Esophagus squamous epithelium (tissue), 5 donors: ENCODE data around the gene TBX3. TPM values are rescaled to one million over a fixed set of nuclear protein-coding genes. Genes with fewer than 3 reads are reported as not detected.

Source experiments
- DNase-seq: peaks from one replicate; lab custom pipeline; 2025; lab: John Stamatoyannopoulos, UW
- H3K27ac ChIP-seq, 4 donors: fragments of 200-600 bp; sonication (generic); one replicate each; pipeline ENCODE4 v1.5.1; 2016 to 2019; ENCODE audit warnings: mild to moderate bottlenecking in 1 of 4
- H3K27me3 ChIP-seq, 4 donors: fragments of 200-600 bp; sonication (generic); 1 replicate in 3 of 4; 2 replicates in 1 of 4; pipeline versions ENCODE4 v1.5.1 to v1.6.0; 2017 to 2021; ENCODE audit warnings: antibody characterized with exemption in 1 of 4
- H3K36me3 ChIP-seq, 3 donors: fragments of 200-600 bp; sonication (generic); one replicate each; pipeline ENCODE4 v1.5.1; 2016 to 2019
- H3K4me1 ChIP-seq, 3 donors: fragments of 200-600 bp; sonication (generic); one replicate each; pipeline ENCODE4 v1.5.1; 2017 to 2019
- H3K4me3 ChIP-seq, 4 donors: fragments of 200-600 bp; sonication (generic); 1 replicate in 3 of 4; 2 replicates in 1 of 4; pipeline ENCODE4 v1.5.1; 2016 to 2019; ENCODE audit warnings: mild to moderate bottlenecking in 2 of 4, moderate library complexity in 1 of 4
- H3K9me3 ChIP-seq, 3 donors: fragments of 200-600 bp; sonication (generic); one replicate each; pipeline ENCODE4 v1.5.1; 2016 to 2019
- POLR2A ChIP-seq, 4 donors: fragments of 450-650 bp; IDR thresholded peaks; one replicate each; pipeline ENCODE4 v1.6.1; 2017; ENCODE audit warnings: antibody characterized with exemption in 4 of 4, mild to moderate bottlenecking in 4 of 4, moderate library complexity in 3 of 4
- WGBS, 2 donors: methylation state at CpG; one replicate each; pipeline ENCODE4 v1.1.5; 2018; 5-methylcytosine and 5-hydroxymethylcytosine counted together
- intact Hi-C: fragments of 100-400 bp; cut with DNase I; formaldehyde crosslinking; loops from one replicate; pipeline ENCODE4 v1.15.0; 2022
- total RNA-seq, 4 donors: library from RNA; depleted of rRNA; stranded (reverse); fragments of >200 nt; gene quantifications; one replicate each; pipeline ENCODE4 v1.1.0, GENCODE V29; 2016
- TF ChIP-seq, protein P1 (sequence below), 6 experiments: fragments of 450-650 bp in 4 of 6; fragments of 200-600 bp in 2 of 6; sonication (generic) in 2 of 6; IDR thresholded peaks; one replicate each; pipeline ENCODE4 v1.5.1; 2016 to 2019; ENCODE audit warnings: antibody characterized with exemption in 6 of 6, mild to moderate bottlenecking in 4 of 6, moderate library complexity in 4 of 6
- donor health status: DM: yes; HTN: yes; CAD: no.

TBX3 gene
- total RNA-seq, 4 donors from 2014 or later = 2.0 to 2.5 (median 2.4) TPM

DNA sequence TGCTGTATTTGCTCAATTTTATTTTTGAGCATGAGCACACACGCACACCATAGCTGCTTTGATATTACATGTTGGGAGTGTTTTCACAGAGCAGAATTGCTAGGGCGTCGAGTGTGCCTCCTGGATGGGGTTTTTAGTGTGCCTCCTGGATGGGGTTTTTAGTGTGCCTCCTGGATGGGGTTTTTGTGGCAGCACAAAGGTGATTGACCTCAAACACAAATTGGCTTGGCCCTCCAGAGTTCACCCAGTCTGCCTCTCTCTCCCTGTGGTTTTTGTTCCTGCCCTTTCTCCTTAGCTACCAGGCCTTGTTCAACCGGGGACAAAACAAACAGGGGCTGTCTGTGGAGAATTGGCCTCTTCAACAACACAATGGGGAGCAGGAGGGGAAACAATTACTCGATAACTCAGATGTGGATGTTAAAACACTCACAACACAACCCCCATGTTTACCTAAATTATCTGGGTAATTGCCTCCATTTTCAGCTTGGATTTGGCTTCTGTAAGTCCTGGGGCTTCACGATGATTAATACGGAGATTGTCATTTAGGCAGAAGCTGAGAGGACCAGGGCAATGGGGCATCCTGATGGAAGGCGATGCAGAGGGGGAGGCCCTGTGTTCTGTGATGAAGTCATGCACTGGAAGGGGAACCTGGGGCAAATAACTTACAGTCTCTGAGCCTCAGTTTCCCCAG, 26.9 kb downstream of the TBX3 start:
- Histone ChIP-seq H3K9me3 (no peaks in the 10 kb centered on the region), H3K4me3 (no peak overlapping the region), H3K27ac (no peak overlapping the region), H3K27me3 (peaks cover 0 to 5% (median 0%) of the 10 kb centered on the region in 4 donors), H3K36me3 (no peaks in the 10 kb centered on the region), H3K4me1 (no peaks in the 10 kb centered on the region)
- 68 to 90% methylated on average over 5 to 6 of the region's 8 CpGs for WGBS, 2 donors
- DNase-seq = no peak
- TF ChIP-seq, protein P1, sequence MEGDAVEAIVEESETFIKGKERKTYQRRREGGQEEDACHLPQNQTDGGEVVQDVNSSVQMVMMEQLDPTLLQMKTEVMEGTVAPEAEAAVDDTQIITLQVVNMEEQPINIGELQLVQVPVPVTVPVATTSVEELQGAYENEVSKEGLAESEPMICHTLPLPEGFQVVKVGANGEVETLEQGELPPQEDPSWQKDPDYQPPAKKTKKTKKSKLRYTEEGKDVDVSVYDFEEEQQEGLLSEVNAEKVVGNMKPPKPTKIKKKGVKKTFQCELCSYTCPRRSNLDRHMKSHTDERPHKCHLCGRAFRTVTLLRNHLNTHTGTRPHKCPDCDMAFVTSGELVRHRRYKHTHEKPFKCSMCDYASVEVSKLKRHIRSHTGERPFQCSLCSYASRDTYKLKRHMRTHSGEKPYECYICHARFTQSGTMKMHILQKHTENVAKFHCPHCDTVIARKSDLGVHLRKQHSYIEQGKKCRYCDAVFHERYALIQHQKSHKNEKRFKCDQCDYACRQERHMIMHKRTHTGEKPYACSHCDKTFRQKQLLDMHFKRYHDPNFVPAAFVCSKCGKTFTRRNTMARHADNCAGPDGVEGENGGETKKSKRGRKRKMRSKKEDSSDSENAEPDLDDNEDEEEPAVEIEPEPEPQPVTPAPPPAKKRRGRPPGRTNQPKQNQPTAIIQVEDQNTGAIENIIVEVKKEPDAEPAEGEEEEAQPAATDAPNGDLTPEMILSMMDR (IDR thresholded peaks at IDR 0.05) = no peak
- TF ChIP-seq POLR2A (IDR thresholded peaks at IDR 0.05) = no peak
- intact Hi-C loops = no loop called here

DNA sequence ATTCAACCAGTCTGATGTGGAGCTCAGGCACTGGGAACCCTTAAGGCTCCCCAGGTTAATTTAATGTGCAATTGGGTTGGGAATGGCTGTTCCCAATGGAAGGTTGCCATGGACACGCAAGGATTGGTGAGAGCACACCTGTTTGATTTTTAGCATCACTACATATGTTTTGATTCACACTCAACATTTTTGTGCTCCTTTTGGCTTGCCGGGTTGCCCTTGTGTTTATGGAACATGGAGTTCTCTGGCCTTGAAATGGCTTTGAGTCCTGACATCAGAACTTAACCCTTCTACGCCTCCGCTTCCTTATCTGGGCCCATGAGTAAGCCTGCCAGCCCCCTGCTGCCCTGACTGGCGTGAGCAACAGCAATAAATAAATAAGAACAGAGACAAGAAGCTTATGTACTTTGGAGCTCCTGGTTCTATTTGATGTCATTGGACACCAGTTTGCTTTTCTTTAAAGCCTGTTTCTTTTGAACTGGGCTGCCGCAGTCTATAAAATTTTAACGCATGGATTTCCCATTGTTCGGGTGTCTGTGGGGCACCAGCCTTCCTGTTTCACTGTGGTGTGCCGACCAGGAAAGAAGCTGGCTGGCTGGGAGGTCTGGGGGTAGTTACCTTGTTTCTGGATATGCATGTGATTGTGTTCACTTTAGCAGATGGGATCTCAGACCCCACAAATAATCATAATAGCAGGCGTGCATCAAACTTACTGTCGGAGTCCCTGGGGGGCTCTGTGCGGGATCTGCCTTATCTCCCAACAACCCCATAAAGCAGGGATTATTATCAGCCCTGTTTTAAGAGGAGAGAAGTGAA, 27.8 kb downstream of the TBX3 start:
- no peaks in the 10 kb centered on the region for H3K36me3 ChIP-seq
- no peaks in the 10 kb centered on the region for H3K4me1 ChIP-seq
- no peak overlapping the region for H3K4me3 ChIP-seq
- intact Hi-C loops = no loop called here
- no peaks in the 10 kb centered on the region for H3K9me3 ChIP-seq
- WGBS, 2 donors = 67 to 70% methylated on average over 9 of the region's 12 CpGs
- DNase-seq = no peak
- H3K27ac ChIP-seq = no peak overlapping the region
- no peak for TF ChIP-seq POLR2A (IDR thresholded peaks at IDR 0.05)
- TF ChIP-seq, protein P1 (IDR thresholded peaks at IDR 0.05) = no peak
- H3K27me3 ChIP-seq = peaks cover 0 to 3% (median 0%) of the 10 kb centered on the region in 4 donors

DNA sequence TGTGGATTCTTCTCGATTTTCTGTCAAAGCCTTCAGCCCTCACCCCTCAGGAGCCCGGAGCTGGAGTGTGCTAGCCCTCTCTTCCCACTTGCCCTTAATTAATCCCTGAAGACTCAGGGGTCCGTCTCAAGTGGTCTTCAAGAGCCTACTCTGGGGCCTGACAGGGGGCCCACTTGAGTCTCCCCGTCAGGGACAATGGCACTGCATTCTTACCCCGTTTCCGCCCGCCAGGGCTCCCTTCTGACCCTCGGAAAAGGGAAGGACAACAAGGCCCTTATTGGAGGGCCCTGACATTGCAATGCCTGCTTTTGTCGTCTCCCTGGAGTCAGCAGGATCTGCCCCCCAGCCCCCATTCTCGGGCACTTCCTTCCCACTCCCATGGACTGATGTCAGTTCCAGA, 34.4 kb downstream of the TBX3 start:
- WGBS, 2 donors = 55 to 65% methylated on average over 9 of the region's 10 CpGs
- H3K4me1 ChIP-seq = no peaks in the 10 kb centered on the region
- H3K27ac ChIP-seq = no peak overlapping the region
- H3K36me3 ChIP-seq = no peaks in the 10 kb centered on the region
- no peak overlapping the region for H3K4me3 ChIP-seq
- intact Hi-C loops = no loop called here
- DNase-seq = no peak
- TF ChIP-seq, protein P1 (IDR thresholded peaks at IDR 0.05) = no peak
- no peak for TF ChIP-seq POLR2A (IDR thresholded peaks at IDR 0.05)
- H3K27me3 ChIP-seq = peaks cover 0 to 20% (median 0%) of the 10 kb centered on the region in 4 donors
- H3K9me3 ChIP-seq = no peaks in the 10 kb centered on the region

DNA sequence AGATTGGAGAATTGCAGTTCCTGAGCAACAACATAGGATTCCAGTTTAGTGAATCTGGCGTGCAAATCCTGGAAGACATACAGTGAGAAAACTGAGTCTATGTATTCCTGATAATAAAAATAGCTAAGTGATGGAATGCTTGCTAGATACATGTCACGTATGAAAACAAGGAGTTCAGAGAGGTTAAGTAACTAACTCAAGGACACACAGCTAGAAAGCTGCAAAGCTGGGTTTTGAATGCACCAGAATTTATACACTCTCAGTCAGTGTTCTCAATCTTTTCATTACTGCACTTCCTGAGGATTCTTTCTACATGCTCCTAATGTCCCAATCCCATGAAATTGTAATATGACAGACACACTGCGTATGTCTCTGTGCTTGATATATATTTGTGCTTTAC, 35.3 kb downstream of the TBX3 start:
- TF ChIP-seq, protein P1 (IDR thresholded peaks at IDR 0.05) = no peak
- TF ChIP-seq POLR2A (IDR thresholded peaks at IDR 0.05) = no peak
- Histone ChIP-seq H3K36me3 (no peaks in the 10 kb centered on the region), H3K27ac (no peak overlapping the region), H3K9me3 (no peaks in the 10 kb centered on the region), H3K27me3 (peaks cover 0 to 24% (median 0%) of the 10 kb centered on the region in 4 donors), H3K4me1 (no peaks in the 10 kb centered on the region), H3K4me3 (no peak overlapping the region)
- 88% methylated on average over 3 of the region's 3 CpGs for WGBS, 2 donors
- no peak for DNase-seq
- intact Hi-C loops = no loop called here
